ENCODE data around the gene PCNX2. TPM values are rescaled to one million over a fixed set of nuclear protein-coding genes. Genes with fewer than 3 reads are reported as not detected.

Gene PCNX2
- total and polyA plus RNA-seq, 2 of the 8 experiments (the other 6 are each of a cell fraction or from before 2014, with no cell fraction given) = 46.1 to 57.6 TPM

DNA sequence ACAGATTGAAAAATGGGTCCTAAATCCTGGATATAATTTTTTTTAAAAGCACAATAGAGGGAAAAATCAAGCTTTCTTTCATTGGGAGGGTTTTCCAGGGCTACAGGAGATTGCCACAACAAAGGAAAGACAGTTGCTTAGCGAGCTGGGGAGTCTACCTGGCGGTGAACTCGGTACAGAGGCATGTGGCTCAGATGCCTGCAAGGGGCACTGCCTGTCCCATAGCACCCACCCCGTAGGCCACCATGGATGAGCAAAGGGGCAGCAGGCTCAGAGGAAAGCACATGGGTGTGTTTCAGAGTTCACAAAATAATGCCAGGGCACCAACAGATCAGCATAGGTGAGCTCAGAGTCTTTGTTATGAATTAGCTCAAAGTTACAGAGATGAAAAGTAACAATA is 79.5 kb downstream of the PCNX2 start:
- H3K56ac ChIP-seq (replicated peaks; ENCODE audit: insufficient read length, low read depth, low read length) = no peak overlapping the region
- H4K8ac ChIP-seq (ENCODE audit: extremely low read depth, insufficient read depth, low read length) = no peak overlapping the region
- peaks cover 0 to 1% of the 10 kb centered on the region in 2 experiments for H4K20me1 ChIP-seq (replicated peaks in 1 of 2; ENCODE audit: control insufficient read depth in 1 of 2, insufficient read depth in 2 of 2, low read length in 2 of 2)
- no peak overlapping the region for H2BK15ac ChIP-seq (ENCODE audit: low read length)
- peak in 1 of 2 experiments; percentile 19 for DNase-seq (ENCODE audit: low read depth in 1 of 2, low spot score in 2 of 2)
- peak overlapping the region; percentile 20; the same call in 1 of the 2 replicates for H2BK5ac ChIP-seq (ENCODE audit: low read depth, low read length)
- H3K36me3 ChIP-seq (ENCODE audit: control insufficient read depth in 2 of 4, insufficient read depth in 4 of 4, low read length in 3 of 4) = peaks cover 6 to 23% (median 18%) of the 10 kb centered on the region in 4 experiments; a peak in 7 of 8 replicates
- H2AFZ ChIP-seq (ENCODE audit: low read length) = no peak overlapping the region
- ChIA-PET CTCF (ENCODE audit: partially characterized antibody) (interaction anchor here (0.7 to 1.2 kb wide), 4 partner anchors 9 to 159 kb away, joined by 3 to 5 read pairs (median 4); no protein-coding TSS in a partner anchor), POLR2A (ENCODE audit: partially characterized antibody) (interaction anchor here (1.1 to 1.5 kb wide), 2 partner anchors 8 to 18 kb away, joined by 3 to 4 read pairs; no protein-coding TSS in a partner anchor)
- no peaks in the 10 kb centered on the region for H3K23me2 ChIP-seq (ENCODE audit: low read depth, low read length)
- no peak overlapping the region for H2BK20ac ChIP-seq (ENCODE audit: low read length)
- no peak for FAIRE-seq
- H3K27me3 ChIP-seq (replicated peaks in 1 of 4; ENCODE audit: control insufficient read depth in 3 of 4, extremely low read depth in 1 of 4, insufficient read depth in 3 of 4, low read length in 3 of 4) = no peaks in the 10 kb centered on the region
- H3K4ac ChIP-seq (replicated peaks; ENCODE audit: insufficient read length, low read depth, low read length) = no peak overlapping the region
- no peak overlapping the region for H4K91ac ChIP-seq (replicated peaks; ENCODE audit: insufficient read length, low read length)
- H3K18ac ChIP-seq (ENCODE audit: extremely low read depth, low read length) = no peak overlapping the region
- H2BK120ac ChIP-seq (replicated peaks; ENCODE audit: low read depth, low read length) = no peak overlapping the region
- no peak overlapping the region for H3K27ac ChIP-seq (ENCODE audit: low read depth, low read length)
- H2BK12ac ChIP-seq (ENCODE audit: low read depth, low read length) = no peak overlapping the region
- no peak overlapping the region for H3K4me2 ChIP-seq (ENCODE audit: insufficient read depth in 1 of 2, low read depth in 2 of 2, low read length in 2 of 2)
- TF ChIP-seq EGR1 (IDR thresholded peaks at IDR 0.05; ENCODE audit: borderline replicate concordance, low read depth, low read length) = no peak
- TF ChIP-seq RAD21 (IDR thresholded peaks at IDR 0.05 in 1 of 2, conservative IDR thresholded peaks at IDR 0.05 in 1 of 2; ENCODE audit: low read depth in 2 of 2, low read length in 2 of 2) = no peak
- TF ChIP-seq GABPA (IDR thresholded peaks at IDR 0.05; ENCODE audit: borderline replicate concordance, insufficient read depth, low read length) = no peak
- TF ChIP-seq BCL11A (IDR thresholded peaks at IDR 0.05; ENCODE audit: low read depth in 2 of 2, low read length in 2 of 2) = no peak
- no peak for TF ChIP-seq POLR2A (IDR thresholded peaks at IDR 0.05; ENCODE audit: control extremely low read depth in 1 of 2, low read depth in 2 of 2, low read length in 2 of 2)
- no peak for TF ChIP-seq CHD1 (IDR thresholded peaks at IDR 0.05; ENCODE audit: low read depth, low read length)
- TF ChIP-seq ASH2L (IDR thresholded peaks at IDR 0.05; ENCODE audit: low read length) = no peak
- TF ChIP-seq RBBP5 (IDR thresholded peaks at IDR 0.05; ENCODE audit: borderline replicate concordance, low read depth, low read length) = no peak
- no peak for TF ChIP-seq SIRT6 (IDR thresholded peaks at IDR 0.05; ENCODE audit: low read length)
- no peak for TF ChIP-seq SIN3A (conservative IDR thresholded peaks at IDR 0.05 in 1 of 2, IDR thresholded peaks at IDR 0.05 in 1 of 2; ENCODE audit: low read depth in 1 of 2, low read length in 2 of 2)
- no peak for TF ChIP-seq CEBPB (IDR thresholded peaks at IDR 0.05; ENCODE audit: low read depth, low read length)
- no peak for TF ChIP-seq CBX5 (IDR thresholded peaks at IDR 0.05; ENCODE audit: low read depth, low read length)
- no peak for TF ChIP-seq KDM1A (IDR thresholded peaks at IDR 0.05; ENCODE audit: borderline replicate concordance, low read length)
- H3K9me3 ChIP-seq (ENCODE audit: insufficient read depth in 2 of 2, low read depth in 1 of 2, low read length in 1 of 2) = peaks cover 0 to 5% of the 10 kb centered on the region in 2 experiments; a peak in 1 of 4 replicates
- H3K79me1 ChIP-seq (ENCODE audit: low read depth, low read length) = no peaks in the 10 kb centered on the region
- H3K79me2 ChIP-seq (ENCODE audit: control insufficient read depth in 1 of 2, insufficient read depth in 2 of 2, low read length in 2 of 2) = no peaks in the 10 kb centered on the region
- WGBS, 2 experiments (ENCODE audit: extremely low coverage in 1 of 2, insufficient coverage in 1 of 2, insufficient read length in 1 of 2, insufficient replicate concordance in 2 of 2, low coverage in 1 of 2, low lambda C conversion rate in 2 of 2, missing lambda C conversion rate in 1 of 2) = 81% methylated on average over 4 of the region's 4 CpGs; no CpG with 5 or more reads in 1 of the 2 experiments
- no peak overlapping the region for H3K4me3 ChIP-seq (ENCODE audit: extremely low read depth in 1 of 4, insufficient read depth in 2 of 4, low read depth in 3 of 4, low read length in 4 of 4)
- H4K5ac ChIP-seq (ENCODE audit: insufficient read length, low read depth, low read length) = no peak overlapping the region
- H3K9ac ChIP-seq (replicated peaks in 1 of 4; ENCODE audit: extremely low read depth in 1 of 4, low read depth in 3 of 4, low read length in 3 of 4) = no peak overlapping the region
- H2AK5ac ChIP-seq (ENCODE audit: low read depth, low read length) = no peak overlapping the region
- H3K23ac ChIP-seq (ENCODE audit: insufficient read length) = no peak overlapping the region
- no peak overlapping the region for H3K14ac ChIP-seq (ENCODE audit: insufficient read length)
- H3K4me1 ChIP-seq (replicated peaks in 1 of 4; ENCODE audit: control insufficient read depth in 3 of 4, insufficient read depth in 4 of 4, low read length in 3 of 4) = no peaks in the 10 kb centered on the region
